Measurements from ENCODE around the gene WBP1.
A peak's percentile ranks its signal among the peaks of the same experiment; 100 is the strongest.

Gene WBP1

DNA sequence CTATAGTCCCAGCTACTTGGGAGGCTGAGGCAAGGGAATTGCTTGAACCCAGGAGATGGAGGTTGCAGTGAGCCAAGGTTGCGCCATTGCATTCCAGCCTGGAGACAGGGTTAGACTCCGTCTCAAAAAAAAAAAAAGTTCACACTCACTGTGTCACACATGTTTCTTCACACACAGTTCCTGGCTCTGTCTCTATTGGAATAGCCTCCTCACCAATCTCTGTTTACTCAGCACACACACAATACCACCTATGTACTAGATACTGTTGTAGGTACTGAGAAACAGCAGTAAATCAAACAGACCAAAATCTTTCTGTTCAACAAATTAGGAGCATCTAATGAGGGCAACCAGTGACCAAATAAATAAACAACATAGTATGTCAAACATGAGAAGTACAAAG lies 27.9 kb downstream of the WBP1 start:
- DNase-seq = no peak

DNA sequence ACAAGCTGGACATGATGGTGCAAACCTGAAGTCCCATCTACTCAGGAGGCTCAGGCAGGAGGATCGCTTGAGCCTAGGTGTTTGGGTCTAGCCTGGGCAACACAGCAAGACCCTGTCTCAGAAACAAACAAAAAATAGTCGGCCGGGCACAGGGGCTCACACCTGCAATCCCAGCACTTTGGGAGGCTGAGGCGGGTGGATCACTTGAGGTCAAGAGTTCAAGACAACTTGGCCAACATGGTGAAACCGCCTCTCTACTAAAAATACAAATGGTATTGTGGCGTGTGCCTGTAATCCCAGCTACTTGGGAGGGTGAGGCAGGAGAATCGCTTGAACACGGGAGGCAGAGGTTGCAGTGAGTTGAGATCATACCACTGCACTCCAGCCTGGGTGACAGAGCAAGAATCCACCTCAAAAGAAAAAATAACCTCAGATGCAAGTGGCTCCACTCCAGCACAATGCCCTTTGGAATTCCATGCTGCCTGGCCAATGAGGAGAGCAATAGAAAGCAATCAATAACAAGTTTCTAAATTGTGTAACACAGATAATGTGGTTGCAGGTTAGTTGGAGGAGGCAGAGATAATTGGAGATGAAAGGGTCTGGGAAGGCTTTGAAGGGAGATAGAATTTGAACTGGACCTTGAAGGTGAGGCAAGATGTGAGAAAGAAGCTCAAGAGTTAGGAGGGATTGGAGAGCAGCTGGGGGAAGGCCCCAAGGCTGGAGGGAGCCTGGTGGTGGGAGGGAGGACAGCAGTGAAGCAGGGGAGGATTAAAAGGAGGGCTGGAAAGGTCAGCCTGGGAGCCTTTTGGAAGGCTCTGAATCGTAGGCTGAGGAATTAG lies 30.6 kb downstream of the WBP1 start:
- DNase-seq = no peak

DNA sequence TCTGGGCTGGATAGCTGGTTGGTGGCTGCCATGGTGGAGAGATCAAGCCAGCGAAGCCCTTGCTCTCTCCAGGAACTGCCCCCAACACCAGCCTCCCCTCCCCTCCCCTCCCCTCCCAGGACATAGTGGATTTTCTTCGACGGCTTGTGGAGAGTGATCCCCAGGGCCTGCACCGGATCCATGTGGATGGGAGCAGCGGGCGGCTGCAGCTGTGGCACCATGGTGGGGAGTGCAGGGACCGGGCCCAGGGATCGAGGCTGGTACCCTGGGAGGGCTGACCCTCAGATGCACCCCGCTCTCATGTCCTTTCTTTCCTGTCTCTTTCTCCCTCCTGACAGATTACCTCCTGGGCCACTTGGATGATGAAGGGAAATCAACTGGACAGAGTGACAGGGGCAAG lies 31.7 kb downstream of the WBP1 start:
- DNase-seq = no peak

DNA sequence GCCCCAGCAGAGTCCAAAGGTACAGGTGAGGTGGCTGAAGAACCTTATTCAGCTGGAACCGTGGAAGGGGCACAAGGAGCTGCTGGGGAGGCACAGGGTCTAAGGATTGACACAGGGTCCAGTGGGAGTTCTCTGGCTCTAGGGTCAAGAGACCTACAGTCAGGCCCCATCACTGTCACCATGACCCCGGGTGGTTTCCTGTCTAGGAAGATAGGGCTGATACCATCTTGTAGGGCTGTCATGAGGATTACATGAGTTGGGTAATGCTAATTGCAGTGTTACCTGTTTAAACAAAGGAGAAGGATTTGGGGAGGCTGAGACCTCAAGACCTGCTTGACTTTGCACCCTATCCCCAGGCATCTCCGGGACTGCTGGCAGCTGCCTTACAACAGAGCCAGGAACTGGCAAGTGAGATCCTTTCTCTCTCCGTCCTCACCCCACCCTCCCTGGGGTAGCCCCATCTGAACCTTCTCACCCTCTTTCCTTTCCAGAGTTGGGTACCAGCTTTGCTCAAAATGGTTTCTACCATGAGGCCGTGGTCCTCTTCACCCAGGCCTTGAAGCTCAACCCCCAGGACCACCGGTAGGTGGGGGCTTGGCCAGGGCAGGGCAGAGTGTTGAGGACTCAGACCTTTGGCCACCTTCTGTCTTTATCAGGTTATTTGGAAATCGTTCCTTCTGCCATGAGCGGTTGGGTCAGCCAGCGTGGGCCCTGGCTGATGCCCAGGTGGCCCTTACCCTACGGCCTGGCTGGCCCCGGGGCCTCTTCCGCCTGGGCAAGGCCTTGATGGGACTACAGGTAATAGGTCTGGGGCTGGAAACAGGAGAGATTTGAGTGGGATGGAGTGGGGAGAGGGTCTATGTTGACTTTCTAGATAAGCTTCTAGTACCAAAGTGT lies 33.7 kb downstream of the WBP1 start:
- no peak for DNase-seq

DNA sequence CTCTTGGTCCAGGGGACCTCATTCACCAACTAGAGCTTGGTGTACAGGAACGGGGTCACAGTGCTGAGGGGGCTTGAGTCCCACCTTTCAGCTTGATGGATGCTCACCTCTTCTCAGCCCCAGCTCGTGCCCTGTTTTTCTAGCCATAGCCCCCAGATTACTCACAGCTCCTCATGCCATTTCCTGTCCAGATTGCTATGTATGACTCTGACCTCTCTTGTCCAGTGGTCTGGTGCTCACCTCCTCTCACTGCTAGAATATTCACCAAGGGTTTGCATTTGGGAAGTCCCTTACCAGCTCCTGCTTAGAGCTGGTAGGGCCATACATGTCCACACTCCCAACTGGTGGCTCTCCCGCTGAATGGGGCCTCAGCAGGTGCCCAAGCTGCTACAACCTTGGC lies 35.3 kb downstream of the WBP1 start:
- DNase-seq = no peak

DNA sequence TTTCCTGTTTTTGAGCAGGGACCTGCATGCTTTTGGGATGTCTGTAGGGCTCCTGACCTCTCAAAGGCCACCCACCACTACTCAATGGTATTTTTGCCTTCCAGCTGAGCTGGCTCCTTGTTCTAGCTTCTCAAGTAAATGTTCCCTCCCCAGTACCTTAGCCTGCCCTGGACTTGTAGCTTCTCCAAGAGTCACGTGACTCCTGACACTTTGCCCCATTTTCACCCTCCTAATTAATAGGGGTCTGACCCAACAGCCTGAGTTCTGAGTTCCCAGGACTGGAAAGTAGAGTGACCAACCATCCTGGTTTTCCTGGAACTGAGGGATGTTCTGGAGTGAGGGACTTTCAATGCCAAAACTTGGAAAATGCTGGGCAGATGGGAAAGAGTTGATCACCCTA lies 37.2 kb downstream of the WBP1 start:
- DNase-seq = no peak

DNA sequence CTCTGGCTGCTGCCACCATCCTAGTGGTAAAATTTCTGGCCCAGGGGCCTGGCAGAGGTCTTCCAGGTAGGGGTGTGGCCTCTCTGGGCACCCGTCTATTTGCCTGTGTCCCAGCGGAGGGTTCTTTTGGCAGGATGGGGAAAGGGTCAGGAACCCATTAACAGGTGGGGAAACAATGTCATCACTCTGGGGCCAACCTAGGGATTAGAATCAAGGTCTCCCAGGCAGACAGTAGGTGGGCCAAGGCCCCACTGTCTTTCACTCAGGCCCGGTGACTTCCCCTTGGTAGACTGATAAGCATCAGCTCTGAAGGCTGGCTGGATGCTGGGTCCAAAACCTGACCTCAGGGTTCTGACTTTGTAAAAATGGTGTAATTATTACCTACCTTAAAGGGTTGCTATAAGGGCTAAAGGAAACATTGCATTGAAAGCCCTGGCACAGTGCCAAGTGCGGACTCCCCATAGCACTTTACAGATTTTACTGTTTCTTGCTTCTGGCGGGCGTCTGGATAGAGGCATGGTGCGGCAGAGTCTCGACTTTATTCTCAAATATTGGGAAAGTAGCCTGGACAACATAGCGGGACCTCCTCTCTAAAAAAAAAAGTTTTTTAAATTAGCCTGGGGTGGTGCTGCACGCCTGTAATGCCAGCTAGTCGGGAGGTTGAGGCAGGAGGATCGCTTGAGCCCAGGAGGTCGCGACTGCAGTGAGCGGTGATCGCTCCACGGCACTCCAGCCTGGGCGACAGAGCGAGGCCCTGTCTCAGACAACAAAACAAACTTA lies 38.9 kb downstream of the WBP1 start:
- no peak for DNase-seq

DNA sequence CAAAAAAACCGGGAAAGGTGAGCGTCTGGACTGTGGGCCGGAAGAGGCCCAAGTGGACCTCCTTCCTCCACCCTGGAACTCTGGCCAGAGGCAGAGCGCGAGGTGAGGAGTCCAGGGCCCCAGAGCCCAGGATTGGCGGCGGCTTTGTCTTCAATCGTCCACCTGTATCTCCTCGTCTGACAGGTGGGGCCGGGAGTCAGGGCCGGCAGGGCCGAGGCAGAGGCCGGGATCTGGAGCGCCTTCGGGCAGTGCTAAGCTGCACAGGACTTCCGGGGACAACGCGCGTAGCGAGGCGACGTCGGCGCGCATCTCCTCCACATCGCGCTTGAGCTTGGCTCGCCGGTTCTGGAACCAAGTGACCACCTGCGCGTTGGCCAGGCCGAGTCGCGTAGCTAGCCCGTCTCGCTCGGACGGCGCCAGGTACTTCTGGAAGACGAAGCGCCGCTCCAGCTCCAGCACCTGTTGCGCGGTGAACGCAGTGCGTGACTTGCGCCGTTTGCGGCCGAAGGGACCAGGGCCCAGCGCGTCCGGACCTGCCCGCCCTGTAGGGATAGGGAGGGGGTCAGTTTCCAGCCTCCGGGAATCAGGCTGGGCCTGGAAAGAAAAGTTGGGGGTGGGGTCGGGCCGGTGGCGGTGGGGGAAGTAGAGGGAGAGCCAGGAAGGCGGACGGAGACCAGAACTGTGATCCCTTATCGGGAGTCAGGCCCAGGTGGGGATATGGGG lies 39.7 kb downstream of the WBP1 start:
- peak; percentile 35 for DNase-seq

DNA sequence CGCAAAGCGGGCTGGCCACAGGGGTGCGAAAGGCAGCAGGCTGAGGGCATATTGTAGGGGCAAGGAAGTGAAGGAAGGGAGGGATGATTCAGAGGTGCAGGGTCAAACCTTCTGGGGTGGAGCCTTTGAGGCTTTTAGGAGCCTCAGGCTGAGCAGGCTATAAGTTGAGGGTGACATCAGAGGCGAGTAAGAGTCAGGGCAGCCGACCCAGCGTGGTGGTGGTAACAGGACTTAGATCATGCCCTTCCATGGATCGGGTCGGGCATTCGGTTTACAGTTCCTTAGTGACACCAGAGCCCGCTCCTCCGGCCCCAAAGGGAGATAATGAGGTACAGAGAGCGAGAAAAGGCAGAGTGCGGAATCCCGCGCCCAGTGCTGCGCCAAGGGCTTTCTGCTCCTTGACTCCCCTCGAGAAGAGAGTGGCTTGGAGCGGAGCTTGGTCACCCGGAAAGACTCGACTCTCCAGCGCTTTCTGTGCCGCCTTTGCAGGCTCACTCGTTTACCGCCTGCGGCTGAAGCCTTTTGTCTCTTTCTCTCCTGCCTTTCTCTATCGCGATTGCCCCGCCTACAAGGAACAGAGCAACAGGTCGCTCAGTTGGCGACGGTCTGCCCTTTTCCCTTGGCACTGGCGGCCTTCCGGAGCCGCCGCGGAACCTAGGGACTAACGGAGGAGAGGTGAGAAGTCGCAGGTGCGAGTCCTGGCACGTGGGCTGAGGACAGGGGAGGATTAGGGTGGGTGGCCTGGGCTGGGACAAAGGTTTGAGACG lies 40.4 kb downstream of the WBP1 start:
- no peak for DNase-seq

DNA sequence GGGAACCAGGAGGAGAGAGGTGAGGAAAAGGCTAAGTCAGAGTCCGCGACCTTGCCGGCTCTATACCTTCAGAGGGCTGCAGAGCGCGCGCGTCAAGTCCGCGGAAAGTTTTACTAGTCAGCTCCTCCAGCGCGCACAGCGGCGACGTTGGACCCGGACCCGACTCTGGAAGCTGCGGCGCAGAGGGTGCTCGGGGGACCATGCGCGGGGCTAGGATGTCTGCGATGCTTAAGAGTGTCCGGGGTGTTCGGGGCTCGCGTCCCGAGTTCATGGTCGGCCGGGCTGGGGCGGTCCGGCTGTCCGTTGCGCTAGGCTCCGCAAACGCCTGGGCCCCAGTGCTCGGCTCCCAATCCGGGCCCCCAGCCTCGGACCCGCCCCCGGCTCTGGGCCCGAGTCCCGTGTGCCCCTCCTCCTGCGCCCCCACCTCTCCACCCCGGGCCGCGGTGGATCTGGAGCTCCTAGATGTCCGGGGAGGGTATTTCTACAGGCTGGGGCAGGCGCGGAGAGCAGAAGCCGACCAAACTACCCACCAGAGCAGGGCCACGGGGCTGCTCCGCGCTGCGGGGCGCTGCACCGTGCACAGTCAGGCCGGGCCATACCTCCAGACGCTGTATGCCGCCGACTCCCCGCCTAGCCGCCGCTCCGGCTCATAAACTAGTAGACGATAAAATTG lies 41.2 kb downstream of the WBP1 start, which contains the start of gene LBX2:
Gene LBX2 (minus strand): TSS at position 337 of the 673 bp plus-strand sequence. CDS start 66 bp downstream, at position 271.
- peak; percentile 46 for DNase-seq

DNA sequence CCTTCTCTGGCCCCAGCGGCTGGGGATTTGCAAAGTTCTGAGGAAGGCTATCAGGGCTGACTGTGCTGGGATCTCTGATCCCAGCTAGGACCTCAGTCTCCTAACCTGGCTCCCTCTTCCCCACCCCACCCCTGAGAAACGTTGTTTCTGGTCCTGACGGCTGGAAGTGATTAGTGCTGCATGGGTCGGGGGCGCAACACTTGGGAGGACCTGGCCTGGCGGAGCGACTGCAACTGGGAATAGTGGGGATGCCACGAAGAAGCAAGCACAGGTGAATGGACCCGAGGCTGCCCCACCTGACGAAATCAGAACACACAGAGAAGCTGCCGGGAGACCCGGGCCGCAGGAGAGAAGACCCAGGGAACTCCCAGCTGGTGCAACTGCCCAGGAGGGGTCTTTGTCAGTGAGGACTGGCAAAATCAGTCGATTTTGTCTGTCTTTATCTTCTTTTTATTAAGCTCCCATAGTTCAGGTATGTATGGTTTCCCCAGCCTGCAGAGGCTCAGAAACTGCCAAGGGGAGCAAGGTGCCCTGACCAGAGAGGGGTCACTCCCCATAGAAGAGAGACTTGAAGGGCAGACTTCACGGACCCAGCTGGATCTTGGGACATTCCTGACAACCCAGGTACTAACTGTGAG lies 41.8 kb downstream of the WBP1 start:
- DNase-seq = no peak

DNA sequence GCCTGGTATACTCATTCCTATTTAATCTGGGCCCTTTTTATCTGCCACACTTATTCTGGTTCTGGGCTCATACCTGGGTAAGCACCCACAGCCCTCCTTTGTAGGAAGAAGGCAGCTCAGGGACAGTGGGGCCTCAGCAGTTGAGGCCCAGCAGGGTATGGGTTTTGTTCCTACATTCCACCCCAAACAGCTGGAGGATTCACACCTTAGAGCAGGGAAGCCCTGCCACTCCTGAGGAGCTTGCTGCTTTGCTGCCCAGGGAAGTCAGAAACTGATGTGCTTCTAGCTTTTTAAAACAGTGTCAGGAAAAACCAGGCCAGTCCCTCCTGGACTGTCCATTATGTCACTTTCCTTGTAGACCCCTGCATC lies 42.3 kb downstream of the WBP1 start:
- no peak for DNase-seq

DNA sequence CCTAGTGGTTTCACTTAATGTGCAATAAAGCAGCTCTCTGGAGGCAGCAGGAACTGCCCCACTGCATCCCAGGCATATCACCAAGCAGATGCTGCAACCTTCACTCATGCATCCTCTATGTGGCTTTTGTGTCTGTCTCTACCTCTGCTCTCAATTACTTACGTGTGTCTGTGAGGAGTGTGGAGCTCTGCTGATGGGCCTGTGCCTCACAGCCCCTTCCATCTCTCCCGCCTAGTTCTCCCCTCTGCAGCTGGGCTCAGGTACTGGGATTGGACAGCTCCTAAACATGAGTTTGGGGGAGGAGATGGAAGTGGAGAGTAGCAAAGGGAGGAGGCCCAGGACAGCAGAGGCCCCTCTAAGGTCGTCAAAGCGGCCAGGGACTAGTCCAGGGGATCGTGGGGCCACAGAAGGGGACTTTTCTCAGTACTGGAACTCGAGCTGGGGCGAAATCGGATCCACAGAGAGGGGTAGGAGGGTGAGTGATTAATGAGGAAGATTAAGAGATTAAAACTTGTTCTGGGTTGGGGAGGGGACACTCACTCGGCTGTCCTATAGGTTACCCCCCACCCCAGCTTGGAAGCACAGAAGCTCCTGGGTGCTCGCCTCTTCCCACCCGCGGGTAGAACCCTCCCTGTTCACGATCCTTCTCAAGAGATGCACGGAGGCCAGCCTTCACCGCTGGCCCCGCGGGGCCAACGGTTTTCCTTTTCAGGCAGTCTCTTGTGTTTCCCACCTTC lies 43.3 kb downstream of the WBP1 start:
- no peak for DNase-seq

DNA sequence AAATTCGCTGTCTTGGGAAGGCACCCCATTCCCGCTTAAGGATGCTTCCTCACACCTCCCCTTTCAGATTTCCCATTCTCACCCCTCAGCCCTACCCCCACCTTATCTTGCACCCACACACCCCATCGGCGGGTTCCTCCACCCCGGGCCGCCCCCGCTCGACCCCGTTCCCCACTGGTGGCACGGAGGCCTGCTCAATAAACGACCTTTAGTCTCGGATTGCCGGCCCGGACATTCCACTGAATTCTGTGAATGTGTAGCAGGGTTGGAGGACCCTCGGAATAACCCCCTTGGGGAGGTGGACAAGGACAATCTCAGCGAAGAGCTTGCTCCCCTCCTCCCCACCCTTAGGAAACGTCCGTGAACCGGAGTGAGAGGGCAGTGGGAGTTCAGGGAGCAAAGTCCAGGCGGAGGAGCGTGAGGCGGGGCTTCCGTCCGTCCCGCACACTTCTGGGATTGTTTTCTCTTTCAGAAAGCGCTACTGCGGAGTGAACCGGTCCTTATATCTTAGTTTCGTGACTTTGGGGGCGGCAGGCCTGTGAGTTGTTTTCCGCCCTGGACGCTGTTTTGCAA lies 44.0 kb downstream of the WBP1 start:
- DNase-seq = no peak

DNA sequence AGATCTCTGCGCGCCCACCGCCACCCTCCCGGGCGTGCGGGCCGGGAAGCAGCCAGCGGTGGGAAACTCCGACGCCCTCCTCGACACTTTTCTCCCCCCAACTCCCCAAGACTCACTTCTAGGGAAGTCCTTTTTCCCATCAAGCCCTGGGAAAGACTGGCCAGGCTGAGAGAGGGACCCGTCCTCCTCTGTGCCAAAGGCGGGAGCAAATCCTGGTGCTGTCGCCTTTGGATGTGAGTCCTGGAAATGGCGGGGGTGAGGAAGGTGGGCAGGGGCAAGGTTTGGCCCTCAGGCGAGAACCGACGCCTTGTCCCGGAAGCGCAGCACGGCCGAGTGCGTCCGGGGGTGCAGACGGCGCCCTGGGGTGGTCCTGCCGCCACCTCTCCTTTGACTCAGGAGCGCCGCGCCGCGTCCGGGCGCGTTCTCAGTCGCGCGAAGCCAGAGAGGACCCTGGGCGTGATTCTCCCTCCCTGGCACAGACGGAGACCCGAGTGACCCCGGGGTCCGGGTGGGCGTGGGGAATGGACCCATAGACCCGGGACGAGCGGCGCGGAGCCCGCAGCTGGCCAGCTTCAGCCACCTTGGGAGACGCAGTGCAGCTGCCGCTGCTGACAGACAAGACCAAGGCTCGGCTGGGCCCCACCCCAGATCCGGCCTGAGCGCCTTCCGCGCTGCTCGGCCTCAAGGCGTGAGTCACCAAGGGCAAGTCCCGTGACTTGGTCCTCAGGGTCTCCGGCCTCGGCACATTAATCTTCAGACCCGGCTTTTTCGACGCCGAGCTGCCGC lies 44.7 kb downstream of the WBP1 start:
- peak; percentile 42 for DNase-seq

DNA sequence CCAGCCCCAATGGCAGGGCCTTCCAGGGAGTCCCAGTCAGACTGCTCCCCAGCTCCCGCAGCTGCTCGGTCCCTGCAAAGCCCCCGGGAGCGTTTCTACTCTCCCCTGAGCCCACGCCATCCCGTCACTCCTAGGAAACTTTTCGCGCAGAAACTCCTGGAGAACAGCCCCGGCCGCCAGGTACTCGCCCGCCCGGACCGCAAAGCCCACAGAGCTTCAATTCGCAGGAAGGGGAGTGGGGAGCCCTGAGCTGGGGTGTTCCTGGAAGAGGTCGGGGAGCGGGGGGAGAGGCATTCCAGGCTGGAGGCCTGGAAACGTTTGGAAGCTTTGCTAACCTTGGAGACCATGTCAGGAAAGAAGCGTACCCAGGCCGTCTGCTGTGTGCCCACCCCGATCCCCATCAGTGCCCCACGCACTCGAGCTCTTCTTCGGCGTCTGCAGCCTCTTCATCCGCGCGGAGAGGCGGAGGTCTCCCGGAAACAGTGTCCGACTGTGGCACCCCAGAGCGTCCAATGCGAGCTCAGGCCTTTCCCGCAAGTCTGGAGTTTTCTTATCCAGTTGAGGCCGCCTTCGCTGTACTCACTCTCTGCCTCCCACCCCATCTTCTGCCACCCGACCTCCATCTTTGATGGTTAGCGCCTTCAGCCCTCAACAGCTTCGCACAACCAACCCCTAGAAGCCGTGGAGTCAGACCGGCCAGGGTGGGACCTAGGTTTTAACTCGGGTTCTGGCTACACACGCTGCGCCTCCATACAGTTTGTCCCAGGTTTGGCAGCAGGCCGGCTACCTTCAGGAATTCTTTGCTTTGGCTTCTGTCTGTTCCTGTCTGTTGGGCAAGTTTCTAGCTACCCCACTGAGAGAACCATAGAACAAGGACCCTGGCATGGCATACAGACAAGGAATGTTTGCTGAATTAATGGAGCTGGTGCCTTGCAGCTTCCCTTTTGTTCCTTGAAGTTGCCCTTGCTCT lies 45.6 kb downstream of the WBP1 start:
- DNase-seq = no peak

DNA sequence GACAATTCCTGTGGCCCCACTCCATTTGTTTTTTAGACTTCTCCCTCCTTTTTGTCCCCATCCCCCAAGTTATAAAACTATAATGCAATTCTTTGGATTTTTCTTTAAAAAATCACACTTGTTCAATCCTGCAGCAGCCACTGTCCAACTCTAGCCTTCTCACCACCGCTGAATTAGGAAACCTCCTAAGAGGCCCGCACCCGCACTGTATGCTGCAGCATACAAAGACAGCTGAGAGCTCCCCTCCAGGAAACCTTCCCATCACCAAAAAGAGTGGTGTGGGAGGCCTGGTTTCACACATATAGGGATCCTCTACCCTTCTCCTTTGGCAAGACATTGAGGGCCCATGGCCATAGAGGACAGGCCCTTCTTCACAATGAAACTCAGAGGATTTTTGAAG lies 46.4 kb downstream of the WBP1 start:
- no peak for DNase-seq

All from stimulated activated CD4-positive, alpha-beta T cell treated with anti-CD3 and anti-CD28 coated beads, Interleukin-12 subunit alpha, Interleukin-12 subunit beta, amount 100 ng/mL, for 4 hours (primary cell).